ENCODE measurements around the gene FIGNL2. TPM values are rescaled to one million over a fixed set of nuclear protein-coding genes. Genes with fewer than 3 reads are reported as not detected.

The FIGNL2 gene
- total RNA-seq, 1 donor from 2014 or later: 9.3 TPM

DNA sequence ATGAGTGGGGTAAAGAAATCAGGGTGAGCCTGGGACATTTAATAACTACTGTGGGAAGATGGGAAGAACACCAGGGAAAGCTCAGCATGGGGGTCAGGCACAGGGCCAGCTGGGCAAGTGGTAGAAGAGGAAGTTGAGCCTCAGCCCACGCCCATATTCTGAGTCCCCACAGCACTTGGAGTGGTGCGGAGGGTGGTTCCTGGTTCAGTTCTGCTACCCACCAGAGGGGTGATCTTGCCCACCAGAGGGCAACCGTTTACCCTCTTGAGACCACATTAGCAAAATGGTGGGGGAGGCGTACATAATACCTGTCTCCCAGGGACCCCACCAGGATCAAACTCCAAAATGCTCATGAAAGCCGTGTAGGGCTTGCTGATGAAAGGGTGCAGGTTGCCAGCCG is 22.6 kb upstream of the FIGNL2 start:
- Mint-ChIP-seq H3K27ac (no peak overlapping the region), H3K36me3 (no peaks in the 10 kb centered on the region), H3K4me3 (peak overlapping the region; percentile 3), H3K9me3 (no peaks in the 10 kb centered on the region), H3K27me3 (ENCODE audit: insufficient read depth, low read depth) (peaks cover 48% of the 10 kb centered on the region), H3K4me1 (peaks cover 75% of the 10 kb centered on the region)
- Histone ChIP-seq H3K4me1 (peaks cover 37% of the 10 kb centered on the region), H3K27ac (no peak overlapping the region), H4K20me1 (ENCODE audit: low read depth) (peaks cover 43% of the 10 kb centered on the region), H3K4me3 (no peak overlapping the region), H3K27me3 (peaks cover 63% of the 10 kb centered on the region), H3K4me2 (no peak overlapping the region), H3K36me3 (no peaks in the 10 kb centered on the region), H2AFZ (replicated peaks) (no peak overlapping the region), H3K9ac (no peak overlapping the region), H3K9me3 (ENCODE audit: low read depth) (no peaks in the 10 kb centered on the region), H3F3A (ENCODE audit: low read depth) (peaks cover 44% of the 10 kb centered on the region), H3K79me2 (ENCODE audit: low read depth) (no peaks in the 10 kb centered on the region)
- TF ChIP-seq, protein P1, sequence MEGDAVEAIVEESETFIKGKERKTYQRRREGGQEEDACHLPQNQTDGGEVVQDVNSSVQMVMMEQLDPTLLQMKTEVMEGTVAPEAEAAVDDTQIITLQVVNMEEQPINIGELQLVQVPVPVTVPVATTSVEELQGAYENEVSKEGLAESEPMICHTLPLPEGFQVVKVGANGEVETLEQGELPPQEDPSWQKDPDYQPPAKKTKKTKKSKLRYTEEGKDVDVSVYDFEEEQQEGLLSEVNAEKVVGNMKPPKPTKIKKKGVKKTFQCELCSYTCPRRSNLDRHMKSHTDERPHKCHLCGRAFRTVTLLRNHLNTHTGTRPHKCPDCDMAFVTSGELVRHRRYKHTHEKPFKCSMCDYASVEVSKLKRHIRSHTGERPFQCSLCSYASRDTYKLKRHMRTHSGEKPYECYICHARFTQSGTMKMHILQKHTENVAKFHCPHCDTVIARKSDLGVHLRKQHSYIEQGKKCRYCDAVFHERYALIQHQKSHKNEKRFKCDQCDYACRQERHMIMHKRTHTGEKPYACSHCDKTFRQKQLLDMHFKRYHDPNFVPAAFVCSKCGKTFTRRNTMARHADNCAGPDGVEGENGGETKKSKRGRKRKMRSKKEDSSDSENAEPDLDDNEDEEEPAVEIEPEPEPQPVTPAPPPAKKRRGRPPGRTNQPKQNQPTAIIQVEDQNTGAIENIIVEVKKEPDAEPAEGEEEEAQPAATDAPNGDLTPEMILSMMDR (IDR thresholded peaks at IDR 0.05): no peak
- TF ChIP-seq EZH2 (IDR thresholded peaks at IDR 0.05): no peak
- no peak for TF ChIP-seq EZH2phosphoT487 (IDR thresholded peaks at IDR 0.05)
- no peak for DNase-seq (ENCODE audit: low spot score)

DNA sequence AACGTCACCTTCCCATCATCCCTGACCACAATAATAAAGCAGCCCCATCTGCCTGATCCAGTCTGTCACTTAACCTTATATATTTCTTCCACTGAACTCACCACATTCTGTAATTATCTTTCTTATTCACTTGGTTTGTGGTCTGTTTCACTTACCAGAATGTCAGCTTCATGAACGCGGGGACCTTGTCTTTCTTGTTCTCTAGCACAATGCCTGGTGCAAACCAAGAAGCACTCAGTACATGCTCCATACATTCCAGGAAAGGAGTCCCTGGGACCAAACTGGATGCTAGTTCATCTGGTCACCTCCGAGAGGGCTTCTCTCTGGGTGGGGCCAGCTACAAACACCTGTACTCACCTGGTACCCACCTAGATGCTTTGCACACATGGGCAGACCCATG is 22.0 kb upstream of the FIGNL2 start:
- peaks cover 43% of the 10 kb centered on the region for H3K4me1 ChIP-seq
- no peaks in the 10 kb centered on the region for H3K36me3 ChIP-seq
- H3K79me2 ChIP-seq (ENCODE audit: low read depth): no peaks in the 10 kb centered on the region
- H3F3A ChIP-seq (ENCODE audit: low read depth): peaks cover 49% of the 10 kb centered on the region
- no peak for DNase-seq (ENCODE audit: low spot score)
- H3K9me3 ChIP-seq (ENCODE audit: low read depth): no peaks in the 10 kb centered on the region
- H3K4me2 ChIP-seq: peak overlapping the region; percentile 99
- H3K4me3 ChIP-seq: no peak overlapping the region
- H2AFZ ChIP-seq (replicated peaks): no peak overlapping the region
- H3K27ac ChIP-seq: no peak overlapping the region
- no peaks in the 10 kb centered on the region for H3K9me3 Mint-ChIP-seq
- H3K36me3 Mint-ChIP-seq: no peaks in the 10 kb centered on the region
- no peak overlapping the region for H3K27ac Mint-ChIP-seq
- no peak for TF ChIP-seq EZH2 (IDR thresholded peaks at IDR 0.05)
- TF ChIP-seq EZH2phosphoT487 (IDR thresholded peaks at IDR 0.05): no peak
- TF ChIP-seq, protein P1 (IDR thresholded peaks at IDR 0.05): no peak
- peaks cover 50% of the 10 kb centered on the region for H3K27me3 Mint-ChIP-seq (ENCODE audit: insufficient read depth, low read depth)
- H3K27me3 ChIP-seq: peaks cover 63% of the 10 kb centered on the region
- peaks cover 81% of the 10 kb centered on the region for H3K4me1 Mint-ChIP-seq
- peaks cover 49% of the 10 kb centered on the region for H4K20me1 ChIP-seq (ENCODE audit: low read depth)
- no peak overlapping the region for H3K9ac ChIP-seq
- peak overlapping the region; percentile 78 for H3K4me3 Mint-ChIP-seq

DNA sequence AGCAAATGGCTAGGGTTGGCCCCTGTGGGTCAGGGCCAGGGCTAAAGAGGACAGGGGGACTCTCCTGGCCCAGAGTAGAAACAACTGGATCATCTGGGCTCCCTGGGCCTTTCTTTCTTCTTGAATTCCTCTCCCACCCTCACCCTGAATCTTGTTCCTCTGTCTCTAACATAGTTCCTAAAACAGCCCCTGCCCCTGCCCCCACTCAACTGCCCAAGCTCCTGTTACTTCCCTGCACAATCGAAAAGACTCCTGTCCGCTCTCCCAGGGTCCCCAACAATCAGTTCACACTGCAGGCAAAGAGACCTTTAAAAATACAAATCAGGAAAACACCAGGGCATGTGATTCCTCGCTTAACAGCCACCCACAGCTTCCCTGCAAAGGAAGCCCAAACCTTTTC is 21.4 kb upstream of the FIGNL2 start:
- Mint-ChIP-seq H3K27me3 (ENCODE audit: insufficient read depth, low read depth) (peaks cover 49% of the 10 kb centered on the region), H3K4me1 (peaks cover 81% of the 10 kb centered on the region), H3K36me3 (no peaks in the 10 kb centered on the region), H3K27ac (peak overlapping the region; percentile 89), H3K9me3 (no peaks in the 10 kb centered on the region), H3K4me3 (peak overlapping the region; percentile 78)
- DNase-seq (ENCODE audit: low spot score): no peak
- H4K20me1 ChIP-seq (ENCODE audit: low read depth): peaks cover 54% of the 10 kb centered on the region
- peak overlapping the region; percentile 58 for H3K4me3 ChIP-seq
- H3K4me2 ChIP-seq: peak overlapping the region; percentile 99
- no peak overlapping the region for H2AFZ ChIP-seq (replicated peaks)
- no peaks in the 10 kb centered on the region for H3K9me3 ChIP-seq (ENCODE audit: low read depth)
- no peak for TF ChIP-seq EZH2 (IDR thresholded peaks at IDR 0.05)
- TF ChIP-seq, protein P1 (IDR thresholded peaks at IDR 0.05): no peak
- no peak for TF ChIP-seq EZH2phosphoT487 (IDR thresholded peaks at IDR 0.05)
- no peak overlapping the region for H3K27ac ChIP-seq
- H3K9ac ChIP-seq: no peak overlapping the region
- H3F3A ChIP-seq (ENCODE audit: low read depth): peaks cover 55% of the 10 kb centered on the region
- H3K36me3 ChIP-seq: no peaks in the 10 kb centered on the region
- H3K4me1 ChIP-seq: peaks cover 49% of the 10 kb centered on the region
- H3K79me2 ChIP-seq (ENCODE audit: low read depth): no peaks in the 10 kb centered on the region
- H3K27me3 ChIP-seq: peaks cover 63% of the 10 kb centered on the region
